ENCODE measurements around the gene S100A8. TPM values are rescaled to one million over a fixed set of nuclear protein-coding genes. Genes with fewer than 3 reads are reported as not detected.

Gene S100A8
- total RNA-seq, 2 donors from 2014 or later = 123 to 360 TPM

GRCh38 chr1:153366261-153366660, 24.6 kb downstream of the S100A8 start:
- intact Hi-C loops (cut with DNase I) = no loop called here

GRCh38 chr1:153365696-153366095, 25.2 kb downstream of the S100A8 start:
- DNase-seq (ENCODE audit: low spot score) = no peak
- intact Hi-C loops (cut with DNase I) = no loop called here

More at GRCh38 chr1:153366261-153366660, 24.6 kb downstream of the S100A8 start:
- DNase-seq (ENCODE audit: low spot score) = no peak

DNA sequence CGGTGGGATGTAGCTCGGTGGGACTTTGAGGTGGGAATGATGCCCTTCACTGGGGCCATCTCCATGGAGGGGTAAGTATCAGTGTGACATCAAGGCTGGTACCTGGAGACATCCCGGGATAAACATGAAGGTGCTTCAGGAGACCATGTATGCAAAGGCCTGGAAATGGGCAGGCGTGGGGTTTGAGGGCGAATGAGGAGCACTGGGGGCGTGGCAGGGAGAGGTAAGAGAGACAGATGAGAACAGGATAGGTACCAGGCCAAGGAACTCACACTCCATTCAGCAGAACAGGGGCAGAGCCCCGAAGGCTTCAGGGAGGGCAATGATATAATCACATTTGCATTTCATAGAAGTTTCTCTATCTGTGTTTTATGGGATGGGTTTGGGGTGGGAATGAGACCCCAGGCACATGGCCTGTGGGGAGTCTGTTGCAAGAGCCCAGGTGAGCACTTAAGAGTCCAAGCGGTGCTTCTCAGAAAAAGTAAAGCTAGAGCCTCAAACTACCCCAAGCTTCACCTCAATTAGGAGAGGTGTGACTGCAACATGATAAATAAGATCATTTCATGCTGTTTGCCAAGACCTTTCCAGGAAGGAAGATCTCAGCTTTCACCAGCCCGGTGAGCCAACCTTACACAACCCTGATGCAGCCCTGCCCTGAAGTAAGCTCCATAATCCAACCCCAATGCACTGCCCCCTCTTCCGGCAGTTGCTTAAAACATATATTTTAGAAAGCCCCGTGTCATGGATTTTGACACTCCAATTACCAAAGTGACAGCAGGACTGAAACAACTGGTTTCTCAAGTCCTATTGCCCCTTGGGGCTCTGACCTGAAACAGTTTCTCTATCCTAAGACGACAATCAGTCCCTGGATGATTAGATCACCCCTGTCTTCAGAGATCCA, 25.9 kb downstream of the S100A8 start:
- DNase-seq (ENCODE audit: low spot score) = no peak
- intact Hi-C loops (cut with DNase I) = no loop called here

DNA sequence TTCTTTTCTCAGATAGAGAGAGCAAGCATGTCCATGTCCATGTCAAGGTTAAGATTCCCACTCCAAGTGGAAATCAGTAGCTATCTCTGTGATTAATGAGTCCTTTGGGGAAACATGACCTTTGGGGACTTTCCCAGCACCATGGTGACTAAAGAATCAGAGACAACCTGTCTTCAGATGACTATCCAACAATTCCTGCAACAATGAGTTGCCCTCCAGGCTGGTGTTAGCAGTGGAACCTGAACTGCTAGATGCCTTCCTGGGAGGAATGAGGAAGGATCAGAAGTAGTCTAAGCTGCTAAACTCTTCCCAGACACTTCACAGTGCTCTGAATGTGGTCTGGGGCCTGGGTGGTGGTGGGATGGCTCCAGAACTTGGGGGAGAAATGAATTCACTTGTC, 26.7 kb downstream of the S100A8 start:
- intact Hi-C loops (cut with DNase I) = no loop called here
- no peak for DNase-seq (ENCODE audit: low spot score)

- DNase-seq (ENCODE audit: low spot score) = no peak
- intact Hi-C loops (cut with DNase I) = no loop called here
Measured at GRCh38 chr1:153363641-153364040, 27.2 kb downstream of the S100A8 start.

GRCh38 chr1:153362187-153362775, 28.6 kb downstream of the S100A8 start:
- DNase-seq (ENCODE audit: low spot score) = no peak
- intact Hi-C loops (cut with DNase I) = no loop called here

DNA sequence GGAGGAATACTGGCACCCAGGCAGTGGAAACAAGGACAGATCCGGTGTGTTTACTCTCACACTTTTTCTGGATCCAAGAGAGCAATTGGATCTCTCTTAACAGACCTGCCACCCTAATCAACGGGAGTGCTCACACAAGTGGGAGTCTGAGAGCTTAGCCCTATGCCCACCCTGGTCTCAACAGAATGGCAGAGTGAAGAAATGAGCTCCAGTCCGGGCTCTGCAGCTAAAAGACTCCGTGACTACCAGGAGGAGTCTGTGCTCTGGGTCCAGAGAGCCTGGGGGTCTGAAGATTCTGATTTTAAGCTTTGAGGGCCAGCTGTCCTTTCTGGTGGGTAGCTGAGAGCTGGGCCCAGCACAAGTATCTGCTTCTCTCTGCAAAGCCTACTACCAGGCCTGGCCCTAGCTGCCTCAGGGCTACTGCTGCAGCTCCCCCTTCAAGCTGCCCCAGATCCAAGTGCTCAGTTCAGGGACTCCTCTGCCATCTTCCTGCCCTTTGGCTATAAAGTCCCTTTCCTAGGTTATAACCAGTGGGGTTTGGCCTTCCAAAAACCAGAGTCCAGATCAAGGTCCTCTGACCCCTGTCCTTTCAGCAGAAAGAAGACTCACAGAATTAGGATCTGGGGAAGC, 29.3 kb downstream of the S100A8 start:
- no peak for DNase-seq (ENCODE audit: low spot score)
- intact Hi-C loops (cut with DNase I) = no loop called here

DNA sequence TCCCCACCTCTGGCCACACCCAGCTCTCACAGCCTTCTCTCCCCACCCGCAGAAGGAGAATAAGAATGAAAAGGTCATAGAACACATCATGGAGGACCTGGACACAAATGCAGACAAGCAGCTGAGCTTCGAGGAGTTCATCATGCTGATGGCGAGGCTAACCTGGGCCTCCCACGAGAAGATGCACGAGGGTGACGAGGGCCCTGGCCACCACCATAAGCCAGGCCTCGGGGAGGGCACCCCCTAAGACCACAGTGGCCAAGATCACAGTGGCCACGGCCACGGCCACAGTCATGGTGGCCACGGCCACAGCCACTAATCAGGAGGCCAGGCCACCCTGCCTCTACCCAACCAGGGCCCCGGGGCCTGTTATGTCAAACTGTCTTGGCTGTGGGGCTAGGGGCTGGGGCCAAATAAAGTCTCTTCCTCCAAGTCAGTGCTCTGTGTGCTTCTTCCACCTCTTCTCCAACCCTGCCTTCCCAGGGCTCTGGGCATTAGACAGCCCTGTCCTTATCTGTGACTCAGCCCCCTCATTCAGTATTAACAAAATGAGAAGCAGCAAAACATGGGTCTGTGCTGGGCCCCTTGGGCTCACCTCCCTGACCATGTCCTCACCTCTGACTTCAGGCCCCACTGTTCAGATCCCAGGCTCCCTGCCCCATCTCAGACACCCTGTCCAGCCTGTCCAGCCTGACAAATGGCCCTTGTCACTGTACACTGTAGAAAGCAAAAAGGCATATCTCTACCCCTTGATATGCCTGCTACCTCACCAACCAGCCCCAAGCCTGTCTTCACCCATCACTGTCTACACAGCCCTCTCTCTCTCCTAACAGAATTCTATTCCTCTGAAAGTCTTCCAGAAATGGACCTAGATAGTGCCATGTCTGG, 30.0 kb downstream of the S100A8 start:
- intact Hi-C loops (cut with DNase I) = no loop called here

GRCh38 chr1:153360190-153360589, 30.7 kb downstream of the S100A8 start:
- intact Hi-C loops (cut with DNase I) = no loop called here

More for the DNA sequence above, 30.0 kb downstream of the S100A8 start:
- no peak for DNase-seq (ENCODE audit: low spot score)

GRCh38 chr1:153359241-153359640, 31.6 kb downstream of the S100A8 start:
- no peak for DNase-seq (ENCODE audit: low spot score)
- intact Hi-C loops (cut with DNase I) = no loop called here

More at GRCh38 chr1:153360190-153360589, 30.7 kb downstream of the S100A8 start:
- no peak for DNase-seq (ENCODE audit: low spot score)

GRCh38 chr1:153358691-153358975, 32.2 kb downstream of the S100A8 start:
- intact Hi-C loops (cut with DNase I) = no loop called here
- DNase-seq (ENCODE audit: low spot score) = no peak

- intact Hi-C loops (cut with DNase I) = no loop called here
- DNase-seq (ENCODE audit: low spot score) = no peak
Measured at GRCh38 chr1:153357853-153358690, 32.8 kb downstream of the S100A8 start, which contains the start of gene S100A9. TSS of gene S100A9 (plus strand) at chr1:153357854. CDS start at chr1:153358284, 430 bp downstream.

DNA sequence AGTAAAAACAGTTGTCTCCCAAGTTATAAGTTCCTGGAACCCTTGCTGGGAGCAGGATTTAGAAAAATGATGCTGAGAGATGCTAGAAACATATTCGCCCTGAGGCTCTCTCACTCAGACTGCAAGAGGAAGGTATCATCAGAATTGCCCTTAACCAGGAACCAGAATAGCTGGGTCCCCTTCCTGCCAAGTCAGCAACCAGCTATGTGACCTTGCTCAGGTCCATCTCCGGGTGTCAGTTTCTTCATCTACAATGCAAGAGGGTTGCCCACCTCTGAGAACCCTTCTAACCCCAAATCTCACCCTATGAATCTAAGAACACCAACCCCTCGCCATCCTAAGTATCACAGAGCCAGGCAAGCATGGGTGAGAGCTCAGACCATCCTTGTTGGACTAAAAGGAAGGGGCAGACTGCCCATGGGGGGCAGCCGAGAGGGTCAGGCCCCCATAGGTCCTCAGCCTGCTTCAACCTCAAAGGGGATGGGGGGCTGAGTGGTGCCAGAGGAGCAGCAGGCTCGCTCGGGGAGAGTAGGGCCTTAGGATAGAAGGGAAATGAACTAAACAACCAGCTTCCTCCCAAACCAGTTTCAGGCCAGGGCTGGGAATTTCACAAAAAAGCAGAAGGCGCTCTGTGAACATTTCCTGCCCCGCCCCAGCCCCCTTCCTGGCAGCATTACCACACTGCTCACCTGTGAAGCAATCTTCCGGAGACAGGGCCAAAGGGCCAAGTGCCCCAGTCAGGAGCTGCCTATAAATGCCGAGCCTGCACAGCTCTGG, 33.6 kb downstream of the S100A8 start:
- intact Hi-C loops (cut with DNase I) = no loop called here
- DNase-seq (ENCODE audit: low spot score) = peak; percentile 93

- no peak for DNase-seq (ENCODE audit: low spot score)
- intact Hi-C loops (cut with DNase I) = no loop called here
Measured at GRCh38 chr1:153356392-153357075, 34.3 kb downstream of the S100A8 start.

DNA sequence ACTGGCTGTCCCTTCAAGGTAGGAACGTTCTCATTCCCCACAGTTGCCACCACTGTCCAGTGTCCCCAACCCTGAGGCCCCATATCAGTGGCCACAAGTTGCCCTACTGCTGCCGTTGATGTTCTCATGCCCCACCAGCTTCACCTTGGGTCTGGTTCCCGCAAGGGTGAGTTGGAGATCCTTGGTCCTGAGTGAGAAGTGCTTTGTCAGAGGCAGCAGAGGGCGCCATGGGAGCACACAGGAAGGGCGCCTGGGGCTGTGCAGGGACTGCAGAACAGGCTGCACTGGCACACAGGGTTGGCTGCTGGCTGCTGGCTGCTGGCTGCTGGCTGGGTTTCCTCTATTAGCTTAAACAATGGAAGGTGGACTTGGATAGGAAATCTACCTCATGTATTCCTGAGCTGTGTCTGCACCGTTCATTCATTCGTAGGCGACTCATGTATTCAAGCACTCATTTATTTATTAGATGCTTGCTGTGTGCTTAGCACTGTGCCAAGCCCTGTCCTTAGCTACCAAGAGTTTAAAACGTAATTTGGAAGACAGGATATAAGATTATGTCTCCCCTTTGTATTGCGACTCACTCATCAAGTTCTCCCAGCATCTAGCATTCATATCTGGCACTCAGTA, 35.3 kb downstream of the S100A8 start:
- peak; percentile 90 for DNase-seq (ENCODE audit: low spot score)
- intact Hi-C loops (cut with DNase I) = no loop called here

DNA sequence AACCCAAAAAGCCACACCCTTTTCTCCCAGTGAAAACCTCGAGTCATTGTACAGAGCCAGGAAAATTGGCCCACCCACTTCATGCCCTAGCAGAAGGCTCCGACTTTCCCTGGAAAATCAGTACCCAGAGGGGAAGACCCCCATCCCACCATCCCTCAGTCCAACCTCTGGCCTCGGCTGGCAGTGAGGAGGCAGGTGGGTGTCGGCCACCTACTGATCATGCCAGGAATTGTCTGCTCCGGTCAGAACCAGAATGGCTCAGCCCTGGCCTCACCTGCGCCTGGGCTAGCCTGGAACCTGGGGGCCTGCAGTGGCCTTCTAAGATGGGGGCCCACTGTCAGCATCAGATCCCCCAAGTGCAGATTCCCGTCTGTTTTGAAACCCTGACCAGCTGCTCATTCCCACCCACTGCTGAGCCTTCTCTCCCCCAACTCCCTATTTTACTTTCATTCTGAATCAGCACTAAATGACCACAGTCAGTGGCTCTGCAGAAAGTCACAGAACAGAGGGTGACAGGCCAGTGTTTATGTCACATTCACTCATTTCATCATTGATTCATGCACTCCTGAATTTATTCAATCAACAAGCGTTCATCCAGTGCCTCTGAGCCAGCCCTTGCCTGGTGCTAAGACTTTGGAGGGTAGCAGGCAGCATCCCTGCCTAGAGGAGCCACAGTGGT, 36.2 kb downstream of the S100A8 start:
- intact Hi-C loops (cut with DNase I) = loop anchor here (5.0 kb wide), 3 partner anchors 138 to 218 kb away; no protein-coding TSS in a partner anchor
- DNase-seq (ENCODE audit: low spot score) = no peak
